Fibroblast of villous mesenchyme (primary cell): Measurements from ENCODE around the gene LRRC4C. TPM values are rescaled to one million over a fixed set of nuclear protein-coding genes. Genes with fewer than 3 reads are reported as not detected.

Experiments
- DNase-seq: peaks from one replicate; pipeline ENCODE4 v3.0.0-alpha.2; 2010; ENCODE audit warnings: low read depth
- H3K4me3 ChIP-seq: 2 replicates; pipeline ENCODE4 v1.5.1; 2011; ENCODE audit warnings: low read depth, mild to moderate bottlenecking, low read length
- total RNA-seq: library from RNA; depleted of rRNA; stranded (reverse); fragments of >200 nt; gene quantifications from 2 replicates; pipeline ENCODE4 v1.2.3, GENCODE V29; 2012
- TF ChIP-seq, protein P1 (sequence below): IDR thresholded peaks from 2 replicates; pipeline ENCODE4 v1.5.1; 2012; ENCODE audit warnings: low read depth, mild to moderate bottlenecking, low read length; ENCODE audit not compliant: insufficient read depth

The LRRC4C gene
- total RNA-seq, 1 donor, result under 0.01 TPM

DNA sequence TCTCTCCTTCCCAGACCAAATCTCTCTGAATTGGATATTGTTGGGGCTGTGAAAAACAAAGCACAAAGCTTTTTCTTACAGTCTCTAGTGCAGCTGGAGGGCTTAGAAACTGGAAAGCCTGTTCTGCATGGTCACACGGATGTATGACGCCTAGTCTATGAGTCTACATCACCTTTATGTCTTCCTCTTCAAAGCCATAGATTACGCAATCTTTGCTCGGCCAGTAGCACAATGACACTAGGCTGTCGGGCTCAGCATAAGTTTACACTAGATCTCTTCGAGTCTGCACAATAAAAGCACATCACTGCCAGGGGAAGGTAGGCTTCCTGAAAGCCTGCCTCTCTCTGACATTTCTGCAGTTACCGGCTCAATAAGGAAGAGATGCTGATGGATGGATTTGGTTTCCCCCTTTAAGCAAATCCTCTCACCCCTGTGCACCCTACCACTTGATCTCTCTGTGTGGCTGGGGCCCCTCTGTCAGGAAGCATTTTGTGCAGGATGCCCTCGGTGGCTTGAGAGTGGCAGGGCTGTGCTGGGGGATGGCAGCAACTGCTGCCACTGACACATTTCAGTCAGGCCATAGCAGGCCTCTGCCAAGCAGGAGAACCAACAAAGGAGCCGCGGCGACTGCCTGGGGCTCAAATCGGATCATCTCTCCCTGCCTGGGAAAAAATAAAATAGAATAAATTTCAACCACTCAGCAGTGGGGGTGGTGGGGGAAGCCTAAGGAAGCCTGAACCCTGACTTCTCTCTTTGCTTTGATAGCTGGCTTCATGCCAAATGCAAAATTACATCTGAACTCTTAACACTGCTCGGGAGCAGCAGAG, 1272.8 kb downstream of the LRRC4C start:
- no peak for DNase-seq
- no peak overlapping the region for H3K4me3 ChIP-seq
- TF ChIP-seq, protein P1, sequence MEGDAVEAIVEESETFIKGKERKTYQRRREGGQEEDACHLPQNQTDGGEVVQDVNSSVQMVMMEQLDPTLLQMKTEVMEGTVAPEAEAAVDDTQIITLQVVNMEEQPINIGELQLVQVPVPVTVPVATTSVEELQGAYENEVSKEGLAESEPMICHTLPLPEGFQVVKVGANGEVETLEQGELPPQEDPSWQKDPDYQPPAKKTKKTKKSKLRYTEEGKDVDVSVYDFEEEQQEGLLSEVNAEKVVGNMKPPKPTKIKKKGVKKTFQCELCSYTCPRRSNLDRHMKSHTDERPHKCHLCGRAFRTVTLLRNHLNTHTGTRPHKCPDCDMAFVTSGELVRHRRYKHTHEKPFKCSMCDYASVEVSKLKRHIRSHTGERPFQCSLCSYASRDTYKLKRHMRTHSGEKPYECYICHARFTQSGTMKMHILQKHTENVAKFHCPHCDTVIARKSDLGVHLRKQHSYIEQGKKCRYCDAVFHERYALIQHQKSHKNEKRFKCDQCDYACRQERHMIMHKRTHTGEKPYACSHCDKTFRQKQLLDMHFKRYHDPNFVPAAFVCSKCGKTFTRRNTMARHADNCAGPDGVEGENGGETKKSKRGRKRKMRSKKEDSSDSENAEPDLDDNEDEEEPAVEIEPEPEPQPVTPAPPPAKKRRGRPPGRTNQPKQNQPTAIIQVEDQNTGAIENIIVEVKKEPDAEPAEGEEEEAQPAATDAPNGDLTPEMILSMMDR, result no peak

DNA sequence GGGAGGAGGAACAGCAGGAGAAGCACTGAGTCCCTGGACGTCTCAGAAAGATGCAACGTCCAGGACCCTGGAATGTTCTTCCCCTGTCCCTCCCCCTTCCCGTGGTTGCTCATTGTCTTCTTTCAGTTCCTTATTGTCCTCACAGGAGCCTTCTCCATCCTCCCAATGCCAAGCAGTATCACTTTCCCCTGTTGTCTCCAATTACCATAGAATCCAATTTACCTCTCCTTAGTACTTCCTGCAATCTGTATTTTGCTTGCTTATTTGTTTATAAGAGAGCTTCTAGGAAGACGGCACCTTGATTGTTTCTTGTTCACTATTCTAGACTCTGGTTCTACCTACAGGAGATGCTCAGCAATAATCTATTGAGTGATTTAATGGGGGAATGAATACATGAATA, 1273.7 kb downstream of the LRRC4C start:
- no peak for DNase-seq
- TF ChIP-seq, protein P1, result no peak
- no peak overlapping the region for H3K4me3 ChIP-seq

DNA sequence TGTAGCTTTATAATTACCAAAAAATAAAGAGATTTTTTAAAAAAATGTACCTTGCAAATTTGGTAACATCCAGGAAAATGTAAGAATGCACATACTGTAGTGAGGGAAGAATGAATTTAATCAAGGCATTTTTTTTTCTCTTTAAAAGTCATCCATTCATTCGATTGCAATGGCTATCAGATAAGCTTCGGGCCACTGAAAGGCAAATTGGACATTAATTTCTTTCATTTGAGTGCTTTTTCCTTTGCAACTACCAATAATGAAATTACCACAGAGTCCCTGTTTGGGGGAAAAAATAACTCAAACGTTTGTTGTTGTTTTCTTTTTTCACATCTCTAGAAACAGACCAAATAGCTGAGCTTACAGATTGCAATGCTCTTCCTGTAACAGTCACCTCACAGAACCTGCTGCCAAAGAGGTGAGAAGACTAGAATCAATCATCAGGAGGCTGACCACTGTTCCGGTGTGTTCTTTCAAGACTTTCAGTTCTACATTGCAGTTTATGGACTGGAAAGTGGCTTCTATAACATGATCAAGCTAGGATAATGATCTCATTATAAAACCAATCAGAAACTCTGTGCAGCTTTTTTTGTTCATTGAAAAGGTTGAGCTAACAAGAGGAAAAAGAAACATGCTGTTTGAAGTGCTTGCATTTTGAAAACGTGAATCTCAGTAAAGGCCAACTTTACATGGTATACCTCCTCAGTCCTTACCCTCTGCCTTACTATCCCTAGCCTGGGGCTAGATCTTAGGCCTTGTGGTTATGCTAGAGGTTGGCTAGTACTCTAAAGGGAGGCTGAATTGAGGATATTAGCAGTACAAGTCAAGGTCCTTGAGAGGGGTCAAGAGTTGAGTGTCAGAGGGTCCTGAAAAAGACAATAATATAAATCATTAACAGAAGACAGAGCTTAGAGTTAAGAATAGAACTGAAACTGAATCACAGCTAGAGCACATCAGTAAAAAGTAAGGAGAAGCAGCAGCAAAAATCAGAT, 1276.1 kb downstream of the LRRC4C start:
- no peak for DNase-seq
- H3K4me3 ChIP-seq, result no peak overlapping the region
- TF ChIP-seq, protein P1, result no peak

DNA sequence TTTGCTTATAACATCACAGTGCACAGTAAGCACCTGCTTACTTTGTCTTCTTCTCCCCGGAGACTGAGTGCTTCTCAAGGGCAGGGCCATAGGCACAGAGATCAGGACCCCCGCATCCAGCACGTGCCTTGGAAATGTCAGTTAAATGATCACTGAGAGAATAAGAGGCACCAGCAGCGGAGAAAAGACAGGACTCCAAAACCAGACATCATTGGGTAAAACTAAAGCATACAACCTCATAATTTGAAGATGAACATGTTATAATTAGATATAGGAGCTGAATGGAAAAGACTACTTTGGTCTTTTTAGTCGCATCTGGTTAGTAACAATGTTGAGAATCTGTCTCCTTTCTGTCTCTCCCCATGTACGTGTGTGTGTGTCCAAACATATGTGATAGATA, 1279.9 kb downstream of the LRRC4C start:
- no peak for DNase-seq
- no peak overlapping the region for H3K4me3 ChIP-seq
- TF ChIP-seq, protein P1, result no peak

DNA sequence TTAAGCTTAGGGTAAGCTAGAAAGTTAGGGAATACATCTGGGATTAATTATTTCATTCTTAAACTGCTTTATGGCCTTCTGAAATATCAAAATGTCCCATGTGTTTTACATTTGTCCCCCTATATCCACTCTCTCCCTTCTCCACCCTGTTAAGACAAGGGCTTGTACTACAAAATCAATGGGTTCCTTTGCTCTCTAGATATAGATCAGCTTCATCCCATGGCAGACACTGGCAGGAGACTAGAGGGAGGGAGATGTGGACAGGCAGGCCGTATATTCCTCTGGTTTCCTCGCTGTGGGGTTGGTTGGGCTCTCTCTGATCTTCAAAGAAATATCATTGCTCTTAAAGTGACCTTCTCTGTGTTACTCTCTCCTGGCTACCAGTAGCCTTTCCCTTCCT, 1281.0 kb downstream of the LRRC4C start:
- DNase-seq, result no peak
- no peak overlapping the region for H3K4me3 ChIP-seq
- TF ChIP-seq, protein P1, result no peak

DNA sequence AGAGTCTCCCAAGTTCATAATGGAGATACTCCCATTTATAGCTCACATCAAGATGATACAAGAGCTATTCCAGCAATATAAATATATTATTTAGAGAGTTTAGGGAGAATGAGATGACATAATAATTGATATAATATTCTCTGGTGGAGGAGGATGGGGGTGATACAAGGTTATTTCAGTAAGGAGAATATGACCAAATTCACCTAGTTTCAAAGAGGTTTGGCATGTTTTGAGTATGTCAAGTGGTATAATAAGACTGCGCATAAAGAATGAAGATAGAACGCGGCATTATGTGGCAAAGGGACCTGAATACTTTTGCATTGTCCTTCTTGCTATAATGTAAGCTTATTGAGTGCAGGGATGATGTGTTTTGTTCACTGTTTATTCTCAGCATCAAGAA, 1283.5 kb downstream of the LRRC4C start:
- DNase-seq, result no peak
- H3K4me3 ChIP-seq, result no peak overlapping the region
- TF ChIP-seq, protein P1, result no peak
